Measurements from ENCODE around the gene NDUFS6. TPM values are rescaled to one million over a fixed set of nuclear protein-coding genes. Genes with fewer than 3 reads are reported as not detected.

NDUFS6 gene
- polyA plus RNA-seq, 1 donor from 2014 or later: 72.0 TPM

DNA sequence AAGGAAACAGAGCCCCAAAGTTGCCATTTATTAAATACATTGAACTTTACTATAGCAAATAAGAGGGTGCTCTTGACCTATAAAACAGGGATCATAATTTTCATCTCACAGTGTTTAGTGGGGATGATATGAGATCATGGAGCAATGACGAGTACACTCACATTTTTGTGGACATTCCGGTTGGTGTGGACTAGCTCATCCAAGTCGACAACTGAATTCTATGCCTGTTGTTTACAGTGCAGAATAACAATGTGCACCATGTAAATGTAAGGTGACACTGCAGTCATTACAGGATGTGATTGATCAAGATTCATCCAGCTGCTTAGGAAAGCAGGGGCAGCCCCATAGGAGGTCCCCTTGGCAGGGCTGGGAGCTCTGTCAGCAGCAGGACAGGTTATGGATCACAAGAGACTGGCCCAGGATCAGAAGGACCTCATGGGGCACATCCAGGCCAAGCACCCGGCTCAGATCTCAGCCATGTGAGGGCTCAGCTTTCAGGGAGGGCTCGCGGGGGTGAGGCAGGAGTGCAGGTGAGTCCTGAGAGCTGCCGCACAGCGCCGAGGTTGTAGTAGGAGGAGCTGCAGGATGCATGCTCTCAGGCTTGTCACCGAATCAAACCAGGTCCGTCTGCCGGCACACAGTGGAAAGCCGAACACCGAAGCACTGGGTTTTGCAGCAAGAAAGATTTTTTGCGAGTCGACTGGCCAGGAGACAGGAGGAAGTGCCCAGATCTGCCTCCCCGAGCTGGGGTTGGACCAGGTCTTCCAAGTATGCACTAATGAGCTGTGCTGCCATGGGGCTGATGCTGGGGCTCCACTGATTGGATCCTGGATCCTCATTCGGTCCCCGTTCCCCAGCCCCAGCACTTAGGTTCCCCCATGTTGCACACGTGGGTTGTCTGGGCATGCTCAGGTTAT, 29.8 kb upstream of the NDUFS6 start:
- Histone ChIP-seq H3F3A (ENCODE audit: insufficient read depth, low read length, poor library complexity, severe bottlenecking) (no peaks in the 10 kb centered on the region), H3K36me3 (ENCODE audit: insufficient read depth, low read length) (no peaks in the 10 kb centered on the region), H3K27me3 (ENCODE audit: insufficient read depth, low read depth, low read length) (no peaks in the 10 kb centered on the region), H3K9ac (ENCODE audit: low read length) (no peak overlapping the region), H3K27ac (ENCODE audit: low read length) (no peak overlapping the region), H3K4me3 (ENCODE audit: low read length) (no peak overlapping the region), H3K9me2 (ENCODE audit: insufficient read depth, low read length) (no peaks in the 10 kb centered on the region), H2AFZ (ENCODE audit: low read depth, low read length) (no peak overlapping the region), H3K9me3 (ENCODE audit: low read length) (no peaks in the 10 kb centered on the region), H4K20me1 (ENCODE audit: insufficient read depth) (no peaks in the 10 kb centered on the region), H3K79me2 (replicated peaks; ENCODE audit: insufficient read depth, low read length) (no peaks in the 10 kb centered on the region), H3K4me2 (ENCODE audit: low read length) (no peak overlapping the region)
- TF ChIP-seq POLR2AphosphoS5 (IDR thresholded peaks at IDR 0.05): no peak

DNA sequence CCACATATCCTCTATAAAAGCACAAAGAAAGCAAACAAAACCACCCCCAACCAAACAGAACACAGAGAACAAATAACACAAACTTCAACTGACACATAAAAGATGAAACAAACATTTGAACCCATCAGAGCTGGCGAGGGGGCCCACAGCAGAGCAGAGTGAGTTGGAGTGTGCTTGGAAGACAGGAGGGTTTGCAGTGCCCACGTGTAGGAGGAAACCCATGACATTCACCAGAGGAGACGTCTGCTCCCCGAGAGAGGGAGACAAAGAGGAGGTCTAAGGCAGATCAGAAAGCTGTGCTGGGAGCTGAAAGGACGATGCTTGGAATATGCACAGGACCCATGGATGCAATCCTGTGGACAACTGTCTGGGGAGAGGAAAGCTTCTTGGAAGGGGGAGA, 28.6 kb upstream of the NDUFS6 start:
- Histone ChIP-seq H3K4me3 (ENCODE audit: low read length) (no peak overlapping the region), H3K36me3 (ENCODE audit: insufficient read depth, low read length) (no peaks in the 10 kb centered on the region), H3K27me3 (ENCODE audit: insufficient read depth, low read depth, low read length) (no peaks in the 10 kb centered on the region), H3K79me2 (replicated peaks; ENCODE audit: insufficient read depth, low read length) (no peaks in the 10 kb centered on the region), H2AFZ (ENCODE audit: low read depth, low read length) (no peak overlapping the region), H3K9ac (ENCODE audit: low read length) (no peak overlapping the region), H3K9me3 (ENCODE audit: low read length) (no peaks in the 10 kb centered on the region), H3F3A (ENCODE audit: insufficient read depth, low read length, poor library complexity, severe bottlenecking) (no peaks in the 10 kb centered on the region), H3K27ac (ENCODE audit: low read length) (no peak overlapping the region), H3K4me2 (ENCODE audit: low read length) (no peak overlapping the region), H3K9me2 (ENCODE audit: insufficient read depth, low read length) (no peaks in the 10 kb centered on the region), H4K20me1 (ENCODE audit: insufficient read depth) (no peaks in the 10 kb centered on the region)
- TF ChIP-seq, protein P1, sequence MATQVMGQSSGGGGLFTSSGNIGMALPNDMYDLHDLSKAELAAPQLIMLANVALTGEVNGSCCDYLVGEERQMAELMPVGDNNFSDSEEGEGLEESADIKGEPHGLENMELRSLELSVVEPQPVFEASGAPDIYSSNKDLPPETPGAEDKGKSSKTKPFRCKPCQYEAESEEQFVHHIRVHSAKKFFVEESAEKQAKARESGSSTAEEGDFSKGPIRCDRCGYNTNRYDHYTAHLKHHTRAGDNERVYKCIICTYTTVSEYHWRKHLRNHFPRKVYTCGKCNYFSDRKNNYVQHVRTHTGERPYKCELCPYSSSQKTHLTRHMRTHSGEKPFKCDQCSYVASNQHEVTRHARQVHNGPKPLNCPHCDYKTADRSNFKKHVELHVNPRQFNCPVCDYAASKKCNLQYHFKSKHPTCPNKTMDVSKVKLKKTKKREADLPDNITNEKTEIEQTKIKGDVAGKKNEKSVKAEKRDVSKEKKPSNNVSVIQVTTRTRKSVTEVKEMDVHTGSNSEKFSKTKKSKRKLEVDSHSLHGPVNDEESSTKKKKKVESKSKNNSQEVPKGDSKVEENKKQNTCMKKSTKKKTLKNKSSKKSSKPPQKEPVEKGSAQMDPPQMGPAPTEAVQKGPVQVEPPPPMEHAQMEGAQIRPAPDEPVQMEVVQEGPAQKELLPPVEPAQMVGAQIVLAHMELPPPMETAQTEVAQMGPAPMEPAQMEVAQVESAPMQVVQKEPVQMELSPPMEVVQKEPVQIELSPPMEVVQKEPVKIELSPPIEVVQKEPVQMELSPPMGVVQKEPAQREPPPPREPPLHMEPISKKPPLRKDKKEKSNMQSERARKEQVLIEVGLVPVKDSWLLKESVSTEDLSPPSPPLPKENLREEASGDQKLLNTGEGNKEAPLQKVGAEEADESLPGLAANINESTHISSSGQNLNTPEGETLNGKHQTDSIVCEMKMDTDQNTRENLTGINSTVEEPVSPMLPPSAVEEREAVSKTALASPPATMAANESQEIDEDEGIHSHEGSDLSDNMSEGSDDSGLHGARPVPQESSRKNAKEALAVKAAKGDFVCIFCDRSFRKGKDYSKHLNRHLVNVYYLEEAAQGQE (IDR thresholded peaks at IDR 0.05; ENCODE audit: borderline replicate concordance): no peak
- TF ChIP-seq RAD21 (conservative IDR thresholded peaks at IDR 0.05) (no peak), POLR2AphosphoS5 (IDR thresholded peaks at IDR 0.05) (no peak), SMC3 (conservative IDR thresholded peaks at IDR 0.05; ENCODE audit: poor library complexity) (no peak), TAF1 (IDR thresholded peaks at IDR 0.05; ENCODE audit: low read depth) (no peak)
- TF ChIP-seq, protein P2, sequence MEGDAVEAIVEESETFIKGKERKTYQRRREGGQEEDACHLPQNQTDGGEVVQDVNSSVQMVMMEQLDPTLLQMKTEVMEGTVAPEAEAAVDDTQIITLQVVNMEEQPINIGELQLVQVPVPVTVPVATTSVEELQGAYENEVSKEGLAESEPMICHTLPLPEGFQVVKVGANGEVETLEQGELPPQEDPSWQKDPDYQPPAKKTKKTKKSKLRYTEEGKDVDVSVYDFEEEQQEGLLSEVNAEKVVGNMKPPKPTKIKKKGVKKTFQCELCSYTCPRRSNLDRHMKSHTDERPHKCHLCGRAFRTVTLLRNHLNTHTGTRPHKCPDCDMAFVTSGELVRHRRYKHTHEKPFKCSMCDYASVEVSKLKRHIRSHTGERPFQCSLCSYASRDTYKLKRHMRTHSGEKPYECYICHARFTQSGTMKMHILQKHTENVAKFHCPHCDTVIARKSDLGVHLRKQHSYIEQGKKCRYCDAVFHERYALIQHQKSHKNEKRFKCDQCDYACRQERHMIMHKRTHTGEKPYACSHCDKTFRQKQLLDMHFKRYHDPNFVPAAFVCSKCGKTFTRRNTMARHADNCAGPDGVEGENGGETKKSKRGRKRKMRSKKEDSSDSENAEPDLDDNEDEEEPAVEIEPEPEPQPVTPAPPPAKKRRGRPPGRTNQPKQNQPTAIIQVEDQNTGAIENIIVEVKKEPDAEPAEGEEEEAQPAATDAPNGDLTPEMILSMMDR (IDR thresholded peaks at IDR 0.05; ENCODE audit: poor library complexity, severe bottlenecking): no peak

DNA sequence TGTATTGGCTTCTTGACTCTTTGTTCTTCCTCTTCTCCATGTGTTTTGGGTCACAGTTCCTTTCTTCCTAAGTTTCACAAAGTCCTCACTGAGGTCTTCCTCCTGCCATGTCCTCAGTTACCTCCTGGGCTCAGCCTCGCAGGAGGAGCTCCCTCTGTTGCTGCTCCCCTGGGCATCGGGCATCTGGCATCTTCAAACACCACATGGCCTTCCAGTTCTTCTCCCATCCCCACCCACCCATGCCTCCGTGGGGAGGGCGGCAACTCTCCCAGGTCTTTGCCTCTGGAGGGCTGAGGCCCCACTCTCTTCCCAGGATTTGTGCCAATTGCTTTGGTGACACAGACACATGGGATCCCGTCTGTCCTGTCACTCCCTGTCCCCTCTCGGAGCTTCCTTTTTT, 24.4 kb upstream of the NDUFS6 start:
- Histone ChIP-seq H3K27me3 (ENCODE audit: insufficient read depth, low read depth, low read length) (no peaks in the 10 kb centered on the region), H4K20me1 (ENCODE audit: insufficient read depth) (no peaks in the 10 kb centered on the region), H3K9ac (ENCODE audit: low read length) (no peak overlapping the region), H3K4me2 (ENCODE audit: low read length) (no peak overlapping the region), H3K79me2 (replicated peaks; ENCODE audit: insufficient read depth, low read length) (no peaks in the 10 kb centered on the region), H3K27ac (ENCODE audit: low read length) (no peak overlapping the region), H3K36me3 (ENCODE audit: insufficient read depth, low read length) (no peaks in the 10 kb centered on the region), H3F3A (ENCODE audit: insufficient read depth, low read length, poor library complexity, severe bottlenecking) (no peaks in the 10 kb centered on the region), H3K9me2 (ENCODE audit: insufficient read depth, low read length) (no peaks in the 10 kb centered on the region), H2AFZ (ENCODE audit: low read depth, low read length) (no peak overlapping the region), H3K4me3 (ENCODE audit: low read length) (no peak overlapping the region), H3K9me3 (ENCODE audit: low read length) (no peaks in the 10 kb centered on the region)
- TF ChIP-seq, protein P2 (IDR thresholded peaks at IDR 0.05; ENCODE audit: poor library complexity, severe bottlenecking): no peak
- TF ChIP-seq POLR2AphosphoS5 (IDR thresholded peaks at IDR 0.05) (no peak), SMC3 (conservative IDR thresholded peaks at IDR 0.05; ENCODE audit: poor library complexity) (no peak), RAD21 (conservative IDR thresholded peaks at IDR 0.05) (no peak), MXI1 (conservative IDR thresholded peaks at IDR 0.05; ENCODE audit: poor library complexity, severe bottlenecking) (no peak)

Measured in neural cell (in vitro differentiated cells).